Measurements from ENCODE around the gene TMEM233.
"Not testable (repeated sequence)": the region's sequence is repeated elsewhere in the genome, so short reads cannot be mapped to it uniquely, and the experiment has no call there.

The TMEM233 gene

GRCh38 chr12:119613319-119613936 is 19.9 kb downstream of the TMEM233 start:
- DNase-seq = no peak

DNA sequence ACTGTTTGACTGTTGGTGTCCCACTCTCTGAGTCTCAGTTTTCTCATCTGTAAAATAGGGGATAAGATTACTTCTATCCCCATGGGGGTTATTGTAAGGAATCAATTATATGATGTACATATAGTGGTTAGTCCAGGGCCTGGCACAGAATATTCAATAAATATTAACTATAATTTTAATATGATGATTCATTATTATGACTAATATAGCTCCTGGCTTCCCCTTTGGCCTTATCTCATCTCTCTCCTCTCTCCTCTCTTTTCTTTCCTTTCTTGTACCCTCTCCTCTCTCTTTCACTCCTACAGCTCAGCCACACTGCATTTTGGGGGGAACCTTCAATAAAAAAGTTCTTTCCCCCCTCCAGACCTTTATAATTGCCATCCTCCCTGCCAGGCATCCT is 21.1 kb downstream of the TMEM233 start:
- no peak for DNase-seq

- DNase-seq = no peak
These were observed 22.2 kb downstream of the TMEM233 start for GRCh38 chr12:119615518-119616475.

DNA sequence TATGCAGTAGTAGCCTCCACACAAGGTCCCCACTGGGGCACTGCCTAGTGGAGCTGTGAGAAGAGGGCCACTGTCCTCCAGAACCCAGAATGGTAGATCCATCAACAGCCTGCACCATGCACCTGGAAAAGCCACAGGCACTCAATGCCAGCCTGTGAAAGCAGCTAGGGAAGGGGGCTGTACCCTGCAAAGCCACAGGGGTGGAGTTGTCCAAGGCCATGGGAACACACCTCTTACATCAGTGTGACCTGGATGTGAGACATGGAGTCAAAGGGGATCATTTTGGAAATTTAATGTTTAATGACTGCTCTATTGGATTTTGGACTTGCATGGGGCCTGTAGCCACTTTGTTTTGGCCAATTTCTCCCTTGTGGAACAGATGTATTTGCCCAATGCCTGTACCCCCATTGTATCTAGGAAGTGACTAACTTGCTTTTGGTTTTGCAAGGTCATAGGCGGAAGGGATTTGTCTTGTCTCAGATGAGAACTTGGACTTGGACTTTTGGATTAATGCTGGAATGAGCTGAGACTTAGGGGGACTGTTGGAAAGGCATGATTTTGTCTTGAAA is 24.8 kb downstream of the TMEM233 start:
- DNase-seq = not testable (repeated sequence)

- DNase-seq = no peak
These were observed 26.9 kb downstream of the TMEM233 start for GRCh38 chr12:119620490-119620889.

DNA sequence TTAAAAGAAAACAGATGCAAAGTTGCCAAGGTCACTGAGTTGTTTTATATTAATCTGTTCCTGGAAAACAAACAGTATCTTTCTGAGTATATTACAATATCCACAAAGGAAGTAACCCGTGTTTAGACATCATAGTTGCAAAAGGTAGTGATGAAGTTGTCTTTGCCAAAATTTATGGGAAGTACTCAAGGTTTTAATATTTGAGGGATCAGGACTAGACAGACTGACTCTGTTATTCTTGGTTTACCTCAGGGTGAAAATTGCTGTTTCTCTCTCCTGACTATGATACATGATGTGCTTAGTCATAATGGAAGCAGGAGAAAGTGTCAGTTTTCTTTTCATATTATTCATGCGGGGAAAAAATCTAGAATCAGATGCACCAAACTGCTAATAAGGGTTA is 28.3 kb downstream of the TMEM233 start:
- DNase-seq = no peak

DNA sequence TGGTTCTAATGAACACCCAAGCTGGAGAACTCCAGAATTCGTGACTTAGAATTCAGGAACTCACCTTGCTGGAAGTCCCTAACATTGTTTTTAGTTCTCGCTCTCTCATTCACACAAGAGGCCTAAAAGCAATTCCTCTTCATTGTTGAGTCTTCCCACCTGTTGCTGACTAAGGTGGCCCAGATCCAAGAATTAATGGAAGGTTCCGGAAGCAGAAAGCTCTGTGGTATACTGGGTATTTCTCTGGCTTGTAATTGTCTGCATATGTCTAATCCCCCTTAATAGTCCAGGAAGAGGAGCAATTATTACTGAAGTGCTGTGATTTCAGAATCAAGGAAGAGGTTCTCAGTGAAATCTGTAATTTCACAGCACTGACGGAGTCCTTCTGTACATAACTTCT is 31.4 kb downstream of the TMEM233 start:
- DNase-seq = no peak

DNA sequence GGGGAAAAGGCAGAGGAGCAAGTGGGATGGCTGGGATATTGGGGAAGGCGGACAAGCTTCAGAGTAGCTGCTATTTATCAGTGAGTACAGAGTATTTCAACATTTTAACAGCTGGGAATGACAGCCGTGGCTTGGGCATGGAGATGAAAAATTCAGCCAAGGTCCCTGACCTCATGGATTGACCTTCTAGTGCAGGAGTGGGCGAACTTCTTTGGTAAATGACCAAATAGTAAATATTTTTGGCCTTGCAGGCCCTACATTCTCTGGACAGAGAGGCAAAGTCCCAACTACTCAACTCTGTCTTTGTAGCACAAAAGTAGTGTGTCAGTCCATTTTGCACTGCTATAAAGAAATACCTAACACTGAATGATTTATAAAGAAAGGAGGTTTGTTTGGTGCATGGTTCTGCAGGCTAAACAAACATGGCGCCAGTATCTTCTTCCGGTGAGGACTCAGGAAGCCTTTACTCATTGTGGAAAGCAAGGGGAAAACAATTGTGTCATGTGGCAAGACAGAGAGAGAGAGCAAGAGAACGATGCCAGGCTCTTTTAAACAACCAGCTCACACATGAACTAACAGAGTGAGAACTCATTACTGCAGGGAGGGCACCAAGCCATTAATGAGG is 33.6 kb downstream of the TMEM233 start:
- no peak for DNase-seq

DNA sequence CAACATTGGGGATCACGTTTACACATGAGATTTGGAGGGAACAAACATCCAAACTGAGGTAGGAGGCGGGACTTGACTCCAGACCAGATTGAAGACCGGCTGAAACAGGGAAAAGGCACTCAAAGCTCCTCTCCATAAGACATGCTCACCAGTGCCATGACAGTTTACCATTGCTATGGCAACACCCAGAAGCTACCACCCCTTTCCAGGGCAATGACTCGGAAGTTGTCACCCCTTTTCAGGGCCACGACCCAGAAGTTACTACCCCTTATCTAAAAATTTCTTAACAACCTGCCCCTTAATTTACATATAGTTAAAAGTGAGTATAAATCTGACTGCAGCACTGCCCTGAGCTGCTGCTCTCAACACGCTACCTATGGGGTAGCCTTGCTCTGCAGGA is 34.1 kb downstream of the TMEM233 start:
- DNase-seq = no peak

DNA sequence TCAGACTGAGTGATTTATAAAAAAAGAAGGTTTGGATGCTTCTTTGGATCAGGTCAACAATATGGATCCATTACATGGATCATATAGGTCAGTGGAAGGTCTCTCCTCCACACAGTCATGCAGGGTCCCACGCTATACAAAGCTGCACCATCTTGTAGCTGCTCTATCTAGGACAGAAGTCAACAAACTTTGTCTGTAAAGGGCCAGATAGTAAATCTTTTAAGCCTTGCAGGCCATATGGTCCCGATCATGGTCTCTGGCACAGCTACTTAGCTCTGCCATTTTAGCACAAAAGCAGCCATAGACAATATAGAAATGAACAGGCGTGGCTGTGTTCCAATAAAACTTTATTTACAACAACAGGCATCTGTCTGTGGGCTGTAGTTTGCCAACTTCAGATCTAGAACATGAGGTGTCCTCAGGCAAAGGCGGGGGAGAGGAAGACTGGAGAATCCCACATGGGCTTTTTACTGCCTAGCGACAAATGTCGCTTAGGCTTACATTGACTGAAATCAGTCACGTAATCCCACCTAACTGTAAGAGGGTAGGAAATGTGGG is 36.7 kb downstream of the TMEM233 start:
- no peak for DNase-seq

GRCh38 chr12:119630962-119631550 is 37.5 kb downstream of the TMEM233 start:
- DNase-seq = no peak

GRCh38 chr12:119631930-119632678 is 38.5 kb downstream of the TMEM233 start:
- DNase-seq = no peak

DNA sequence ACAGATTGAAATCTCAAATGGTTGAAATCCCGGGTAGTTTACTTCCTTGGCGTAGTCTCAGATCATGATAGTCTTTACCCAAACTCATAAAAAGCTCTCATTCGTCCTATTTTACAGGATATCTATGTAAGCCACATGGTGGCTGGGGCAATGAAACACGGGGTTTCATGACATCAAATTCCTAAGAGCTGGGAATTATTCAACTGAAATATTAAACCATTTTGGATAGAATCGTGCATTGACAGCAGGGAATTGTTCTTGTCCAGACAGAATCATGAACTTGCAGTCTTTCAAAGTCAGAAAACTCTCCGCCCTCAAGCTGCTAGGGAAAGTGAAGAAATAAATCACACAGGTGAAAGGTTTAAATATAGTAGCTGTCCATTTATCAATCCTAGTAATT is 41.2 kb downstream of the TMEM233 start:
- no peak for DNase-seq

- DNase-seq = no peak
These were observed 49.4 kb downstream of the TMEM233 start for GRCh38 chr12:119642986-119643385.

GRCh38 chr12:119644930-119645329 is 51.4 kb downstream of the TMEM233 start:
- DNase-seq = no peak

DNA sequence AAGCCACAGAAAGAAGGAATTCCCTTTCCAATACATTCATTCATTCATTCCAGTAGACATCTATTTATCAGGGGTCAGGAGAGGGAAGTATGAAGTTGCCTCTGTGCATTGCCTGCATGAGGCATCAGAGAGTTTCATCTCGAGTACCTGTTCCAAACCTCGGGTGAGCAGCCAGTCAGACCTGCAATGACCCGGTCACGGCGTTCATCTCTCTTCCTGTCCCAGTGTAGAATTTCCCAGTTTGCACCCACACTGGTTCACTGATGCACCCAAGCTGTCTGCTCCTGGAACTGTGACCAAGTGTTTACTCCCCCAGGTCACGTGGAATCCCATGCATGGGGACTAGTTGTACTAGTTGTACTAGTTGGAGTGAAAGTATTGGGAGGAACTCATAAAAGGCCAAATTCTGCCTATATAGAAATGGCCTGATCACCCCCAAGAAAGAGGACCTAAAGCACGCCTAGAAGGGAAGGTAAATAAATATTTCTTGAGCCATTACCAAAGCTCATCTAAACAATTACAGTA is 52.0 kb downstream of the TMEM233 start:
- DNase-seq = no peak

DNA sequence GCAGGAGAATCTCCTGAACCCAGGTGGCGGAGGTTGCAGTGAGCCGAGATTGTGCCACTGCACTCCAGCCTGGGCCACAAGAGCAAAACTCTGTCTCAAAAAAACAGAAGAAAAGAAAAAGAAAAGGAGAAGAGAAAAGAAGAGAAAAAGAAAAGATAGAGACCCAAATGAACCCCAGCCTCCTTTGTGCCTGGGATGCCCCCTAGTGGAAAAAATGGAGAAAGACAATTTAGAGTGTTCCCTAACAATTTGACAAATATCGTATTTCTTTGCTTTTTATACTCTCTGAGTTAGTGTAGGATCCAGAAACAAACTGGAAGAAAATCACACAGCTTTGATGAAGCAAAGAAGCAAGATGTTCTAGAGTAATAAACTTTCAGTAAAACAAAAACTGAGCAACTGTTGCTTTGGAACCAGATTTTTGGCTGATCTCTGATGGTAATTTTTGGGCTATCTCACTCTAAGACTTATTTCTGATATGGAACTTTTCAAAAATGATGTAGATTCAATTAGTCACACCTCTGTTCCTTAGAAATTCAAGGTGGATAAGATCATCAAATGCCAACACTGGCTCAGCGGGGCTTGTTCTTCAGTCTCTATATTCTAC is 55.7 kb downstream of the TMEM233 start:
- DNase-seq = peak; percentile 17

DNA sequence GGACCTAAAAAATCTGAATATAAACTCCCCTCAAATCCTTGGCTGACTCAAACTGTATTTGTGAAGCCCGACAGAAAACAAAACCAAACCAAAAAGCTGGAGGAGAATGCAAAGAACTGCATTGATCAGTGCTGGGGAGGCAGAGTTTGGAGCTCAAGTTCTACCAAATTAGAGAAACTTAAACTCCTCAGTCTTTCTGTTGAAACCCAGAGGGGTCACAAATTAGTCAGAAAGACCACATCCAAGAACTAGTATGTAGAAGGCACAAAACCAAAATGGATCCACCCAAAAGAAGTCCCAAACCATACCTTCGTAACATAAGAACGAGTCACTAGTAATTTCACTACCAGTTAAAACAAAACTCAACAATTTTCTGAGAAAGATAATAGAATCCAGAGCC is 59.1 kb downstream of the TMEM233 start:
- no peak for DNase-seq

- DNase-seq = not testable (repeated sequence)
These were observed 63.4 kb downstream of the TMEM233 start for GRCh38 chr12:119657001-119657400.

- not testable (repeated sequence) for DNase-seq
These were observed 64.6 kb downstream of the TMEM233 start for GRCh38 chr12:119658166-119658565.

- no peak for DNase-seq
These were observed 65.8 kb downstream of the TMEM233 start for GRCh38 chr12:119659289-119659897.

Data from 8988T (cell line).